Measurements from ENCODE around the gene RAB5B.

Gene RAB5B

DNA sequence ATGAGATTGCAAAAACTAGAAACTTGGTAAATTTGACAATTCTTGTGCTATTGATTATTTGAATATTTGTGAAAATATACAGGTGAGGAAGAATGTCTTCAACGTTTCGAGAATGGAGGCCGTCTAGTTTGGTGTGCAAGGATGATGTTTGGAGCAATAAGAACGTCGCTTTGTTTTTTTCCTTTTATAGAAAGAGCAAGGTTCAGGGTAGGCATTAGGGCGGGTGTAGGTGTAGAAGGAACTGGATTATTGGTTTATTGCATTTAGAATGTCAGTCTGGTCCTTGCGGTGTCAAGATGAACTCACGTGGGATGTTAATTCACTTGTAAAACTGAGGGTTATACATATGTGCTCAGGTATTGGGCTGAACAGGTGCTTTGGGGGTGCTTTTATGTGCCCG is 69.0 kb downstream of the RAB5B start:
- DNase-seq (ENCODE audit: extremely low read depth in 1 of 2, low read depth in 1 of 2) = no peak

Data from stimulated activated CD8-positive, alpha-beta memory T cell treated with anti-CD3 and anti-CD28 coated beads, Interleukin-7, amount 100 ng/mL, for 48 hours (primary cell).